ENCODE data around the gene MGARP. TPM values are rescaled to one million over a fixed set of nuclear protein-coding genes. Genes with fewer than 3 reads are reported as not detected.

Gene MGARP
- total and polyA plus RNA-seq, 9 of the 15 experiments (the other 6 are each of a cell fraction or from before 2014, with no cell fraction given), result 0.11 to 0.45 (median 0.23) TPM; not detected in 4

- TF ChIP-seq CC2D1A (IDR thresholded peaks at IDR 0.05), result peak; percentile 44; the same call in 1 of the 2 replicates
- peak in 2 of 3 experiments; percentile 46 to 70; a peak in 2 of 6 replicates for TF ChIP-seq ZBTB11 (CRISPR knock-in tag; IDR thresholded peaks at IDR 0.05)
- TF ChIP-seq NFATC3 (IDR thresholded peaks at IDR 0.05), result no peak
- TF ChIP-seq ZBTB7A (IDR thresholded peaks at IDR 0.05; ENCODE audit: borderline replicate concordance, control insufficient read depth, low read depth, low read length), result peak; percentile 78; the same call in 1 of the 2 replicates
- TF ChIP-seq ZNF263 (CRISPR knock-in tag; IDR thresholded peaks at IDR 0.05; ENCODE audit: borderline replicate concordance), result peak; percentile 66
- TF ChIP-seq ZNF41 (CRISPR knock-in tag; conservative IDR thresholded peaks at IDR 0.05), result no peak
- TF ChIP-seq MGA (IDR thresholded peaks at IDR 0.05), result peak; percentile 23; the same call in 1 of the 2 replicates
- TF ChIP-seq HDGF (IDR thresholded peaks at IDR 0.05), result peak; percentile 69; the same call in 1 of the 2 replicates
Observed at GRCh38 chr4:139295206-139295941, 15.3 kb upstream of the MGARP start (continued).

Measured in K562 (cell line).